SU-DHL-6 (cell line): ENCODE data around the gene CSPG4.

Experiments
- EZH2phosphoT487 ChIP-seq: fragments of 200-600 bp; sonication (generic), shearing (Covaris generic); conservative IDR thresholded peaks from 2 replicates; pipeline ENCODE4 v1.6.1; 2018; ENCODE audit warnings: mild to moderate bottlenecking, antibody characterized with exemption, low read length, moderate library complexity, mixed read lengths
- TF ChIP-seq, protein P1 (sequence below): fragments of 200-600 bp; sonication (generic); IDR thresholded peaks from one replicate; pipeline ENCODE4 v1.5.1; 2017; ENCODE audit warnings: antibody characterized with exemption, mild to moderate bottlenecking, low read length, moderate library complexity; ENCODE audit not compliant: insufficient read depth, poor library complexity, severe bottlenecking

DNA sequence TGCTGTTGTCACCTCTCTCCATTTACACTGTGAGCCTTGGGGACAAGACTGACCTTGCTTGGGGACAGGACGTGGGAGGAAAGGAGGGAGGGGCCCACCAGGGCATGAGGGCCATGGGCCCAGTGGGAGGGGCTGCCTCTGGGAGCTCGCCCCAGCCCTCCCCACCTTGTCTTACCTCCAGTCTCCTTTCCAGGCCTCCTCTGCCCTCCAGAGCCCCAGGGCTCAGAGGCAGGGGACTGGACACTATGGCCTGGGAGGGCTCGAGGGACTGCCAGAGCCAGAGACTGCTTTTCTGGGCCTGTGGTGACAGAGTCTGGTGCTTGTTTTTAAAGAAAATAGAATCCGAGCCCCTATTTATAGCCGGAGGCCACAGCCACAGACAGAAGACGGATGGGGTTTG is 10.2 kb downstream of the CSPG4 start:
- TF ChIP-seq, protein P1, sequence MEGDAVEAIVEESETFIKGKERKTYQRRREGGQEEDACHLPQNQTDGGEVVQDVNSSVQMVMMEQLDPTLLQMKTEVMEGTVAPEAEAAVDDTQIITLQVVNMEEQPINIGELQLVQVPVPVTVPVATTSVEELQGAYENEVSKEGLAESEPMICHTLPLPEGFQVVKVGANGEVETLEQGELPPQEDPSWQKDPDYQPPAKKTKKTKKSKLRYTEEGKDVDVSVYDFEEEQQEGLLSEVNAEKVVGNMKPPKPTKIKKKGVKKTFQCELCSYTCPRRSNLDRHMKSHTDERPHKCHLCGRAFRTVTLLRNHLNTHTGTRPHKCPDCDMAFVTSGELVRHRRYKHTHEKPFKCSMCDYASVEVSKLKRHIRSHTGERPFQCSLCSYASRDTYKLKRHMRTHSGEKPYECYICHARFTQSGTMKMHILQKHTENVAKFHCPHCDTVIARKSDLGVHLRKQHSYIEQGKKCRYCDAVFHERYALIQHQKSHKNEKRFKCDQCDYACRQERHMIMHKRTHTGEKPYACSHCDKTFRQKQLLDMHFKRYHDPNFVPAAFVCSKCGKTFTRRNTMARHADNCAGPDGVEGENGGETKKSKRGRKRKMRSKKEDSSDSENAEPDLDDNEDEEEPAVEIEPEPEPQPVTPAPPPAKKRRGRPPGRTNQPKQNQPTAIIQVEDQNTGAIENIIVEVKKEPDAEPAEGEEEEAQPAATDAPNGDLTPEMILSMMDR, result no peak
- TF ChIP-seq EZH2phosphoT487, result no peak
